Nasal cavity respiratory epithelium epithelial cell of viscerocranial mucosa (primary cell): ENCODE measurements around the gene UHMK1. TPM values are rescaled to one million over a fixed set of nuclear protein-coding genes. Genes with fewer than 3 reads are reported as not detected.

ENCODE experiments used
- total RNA-seq: library from RNA; depleted of rRNA; stranded (reverse); fragments of >200 nt; gene quantifications from 2 replicates; pipeline ENCODE4 v1.2.3, GENCODE V29; 2014

The UHMK1 gene, protein sequence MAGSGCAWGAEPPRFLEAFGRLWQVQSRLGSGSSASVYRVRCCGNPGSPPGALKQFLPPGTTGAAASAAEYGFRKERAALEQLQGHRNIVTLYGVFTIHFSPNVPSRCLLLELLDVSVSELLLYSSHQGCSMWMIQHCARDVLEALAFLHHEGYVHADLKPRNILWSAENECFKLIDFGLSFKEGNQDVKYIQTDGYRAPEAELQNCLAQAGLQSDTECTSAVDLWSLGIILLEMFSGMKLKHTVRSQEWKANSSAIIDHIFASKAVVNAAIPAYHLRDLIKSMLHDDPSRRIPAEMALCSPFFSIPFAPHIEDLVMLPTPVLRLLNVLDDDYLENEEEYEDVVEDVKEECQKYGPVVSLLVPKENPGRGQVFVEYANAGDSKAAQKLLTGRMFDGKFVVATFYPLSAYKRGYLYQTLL
- total RNA-seq: 75.2 and 85.1 TPM in 2 replicates

DNA sequence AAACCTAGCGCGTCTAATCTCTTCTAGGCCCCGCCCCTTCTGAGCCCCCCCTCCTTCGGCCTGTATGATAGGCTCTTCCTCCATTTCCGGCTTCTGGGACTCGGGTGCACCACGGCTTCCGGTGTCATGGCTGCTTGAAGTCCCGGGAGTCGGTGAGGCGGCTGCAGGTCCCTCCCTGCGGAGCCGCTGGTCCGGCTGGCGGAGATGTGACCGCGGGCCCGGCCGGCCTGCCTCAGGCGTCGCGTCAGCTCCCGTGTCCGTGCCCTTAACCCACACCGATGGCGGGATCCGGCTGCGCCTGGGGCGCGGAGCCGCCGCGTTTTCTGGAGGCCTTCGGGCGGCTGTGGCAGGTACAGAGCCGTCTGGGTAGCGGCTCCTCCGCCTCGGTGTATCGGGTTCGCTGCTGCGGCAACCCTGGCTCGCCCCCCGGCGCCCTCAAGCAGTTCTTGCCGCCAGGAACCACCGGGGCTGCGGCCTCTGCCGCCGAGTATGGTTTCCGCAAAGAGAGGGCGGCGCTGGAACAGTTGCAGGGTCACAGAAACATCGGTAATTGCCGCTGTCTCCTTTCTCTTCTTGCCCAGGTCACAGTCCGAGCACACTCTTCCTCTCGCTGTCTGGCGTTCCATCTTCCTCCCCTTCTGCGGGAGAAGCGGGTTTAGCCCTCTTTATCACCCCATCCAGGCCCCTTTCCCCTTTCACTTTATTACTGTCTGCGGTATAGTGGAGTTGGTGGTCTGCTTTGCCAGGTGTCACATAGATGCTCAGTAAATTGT lies at the start of gene UHMK1:
UHMK1 (plus strand) TSS at position 96 of the 773 bp plus-strand sequence; CDS start at position 279, 183 bp downstream.

DNA sequence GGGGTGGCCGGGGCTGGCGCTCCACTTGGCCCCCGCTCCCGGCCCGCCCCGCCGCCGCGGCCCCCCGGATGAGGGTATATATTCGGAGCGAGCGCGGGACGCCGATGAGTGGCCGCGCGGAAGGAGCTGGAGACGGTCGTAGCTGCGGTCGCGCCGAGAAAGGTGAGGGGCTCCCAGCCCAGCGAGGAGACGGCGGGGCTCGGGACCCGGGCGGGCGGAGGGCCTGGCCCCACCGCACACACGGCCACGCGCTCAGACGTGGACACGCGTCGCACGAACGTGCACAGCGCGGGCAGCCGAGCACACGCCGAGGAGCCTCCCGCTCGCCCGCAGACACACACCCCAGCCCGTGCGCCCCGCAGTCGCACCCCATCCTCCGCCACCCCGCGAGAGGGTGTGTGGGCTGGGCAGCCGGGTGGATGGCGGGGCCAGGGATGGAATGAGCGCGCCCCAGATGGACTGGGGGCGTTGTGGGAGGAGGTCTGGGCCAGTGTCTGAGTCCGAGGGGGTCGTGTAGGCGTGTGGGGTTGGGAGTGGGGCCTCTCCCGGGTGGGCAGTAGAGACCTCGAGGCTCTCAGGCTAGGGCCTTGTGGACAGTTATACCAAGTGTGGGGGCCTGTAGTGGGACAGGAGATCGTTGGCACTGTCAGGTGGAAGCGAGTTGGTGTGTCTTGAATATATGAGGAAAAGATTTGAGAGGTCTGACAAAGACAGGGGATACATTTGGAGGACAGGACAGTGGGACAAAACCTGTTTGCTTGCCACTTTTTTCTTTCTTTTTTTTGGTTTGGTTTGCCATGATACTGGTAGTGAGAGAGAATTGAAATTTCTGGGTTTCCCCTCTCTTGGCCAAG lies 64.2 kb downstream of the UHMK1 start, which contains the start of gene UAP1:
UAP1 (plus strand) TSS at position 107 of the 854 bp plus-strand sequence. CDS start 4,347 bp downstream, outside the sequence.

Other genes with a start within 250 kb of the UHMK1 start
- gene SPATA46, start 121.0 kb upstream of the UHMK1 start, total RNA-seq: not detected in 2 replicates
- gene C1orf226, start 116.1 kb upstream of the UHMK1 start, total RNA-seq: under 0.01 and 1.6 TPM in 2 replicates
- gene SH2D1B, start 85.7 kb upstream of the UHMK1 start, total RNA-seq: 0.07 TPM in 1 of 2 replicates, not detected in the other
- gene UAP1, start 63.9 kb downstream of the UHMK1 start, total RNA-seq: 122 and 179 TPM in 2 replicates
- 2.4 and 7.2 TPM in 2 replicates for gene DDR2, start 134.6 kb downstream of the UHMK1 start, total RNA-seq